ENCODE data around the gene SLC23A2.

Gene SLC23A2

GRCh38 chr20:4944518-4945313 lies 56.6 kb downstream of the SLC23A2 start:
- DNase-seq (ENCODE audit: insufficient read length, low spot score) (no peak), FAIRE-seq (no peak)
- no peak for TF ChIP-seq CTCF (IDR thresholded peaks at IDR 0.05; ENCODE audit: insufficient read depth, missing control alignments)

- DNase-seq (ENCODE audit: insufficient read length, low spot score) (no peak), FAIRE-seq (no peak)
- no peak for TF ChIP-seq CTCF (IDR thresholded peaks at IDR 0.05; ENCODE audit: insufficient read depth, missing control alignments)
Observed at GRCh38 chr20:4942331-4942730, 59.0 kb downstream of the SLC23A2 start.

GRCh38 chr20:4937407-4938319 lies 63.6 kb downstream of the SLC23A2 start:
- TF ChIP-seq CTCF (IDR thresholded peaks at IDR 0.05; ENCODE audit: insufficient read depth, missing control alignments), result no peak
- DNase-seq (ENCODE audit: insufficient read length, low spot score) (no peak), FAIRE-seq (no peak)

- FAIRE-seq (no peak), DNase-seq (ENCODE audit: insufficient read length, low spot score) (no peak)
- no peak for TF ChIP-seq CTCF (IDR thresholded peaks at IDR 0.05; ENCODE audit: insufficient read depth, missing control alignments)
Observed at GRCh38 chr20:4936851-4937406, 64.4 kb downstream of the SLC23A2 start.

GRCh38 chr20:4936392-4936850 lies 64.9 kb downstream of the SLC23A2 start:
- no peak for FAIRE-seq
- TF ChIP-seq CTCF (IDR thresholded peaks at IDR 0.05; ENCODE audit: insufficient read depth, missing control alignments), result no peak

GRCh38 chr20:4932061-4932460 lies 69.2 kb downstream of the SLC23A2 start:
- FAIRE-seq (no peak), DNase-seq (ENCODE audit: insufficient read length, low spot score) (no peak)
- no peak for TF ChIP-seq CTCF (IDR thresholded peaks at IDR 0.05; ENCODE audit: insufficient read depth, missing control alignments)

More at GRCh38 chr20:4936392-4936850, 64.9 kb downstream of the SLC23A2 start:
- DNase-seq (ENCODE audit: insufficient read length, low spot score), result no peak
